HFFc6 (cell line): ENCODE data around the gene ZDHHC3. TPM values are rescaled to one million over a fixed set of nuclear protein-coding genes. Genes with fewer than 3 reads are reported as not detected.

Experiments used
- DNase-seq: peaks from one replicate; pipeline ENCODE4 v3.0.0-alpha.2; 2018
- H3K27ac Mint-ChIP-seq: 2 replicates; pipeline ENCODE4 v1.8.0; 2020; ENCODE audit warnings: mild to moderate bottlenecking, mixed read lengths
- H3K27me3 Mint-ChIP-seq: 2 replicates; pipeline ENCODE4 v1.8.0; 2021; ENCODE audit warnings: mild to moderate bottlenecking, moderate library complexity, mixed read lengths; ENCODE audit not compliant: insufficient read depth
- H3K36me3 Mint-ChIP-seq: 2 replicates; pipeline ENCODE4 v1.8.0; 2021; ENCODE audit warnings: low read depth, mixed read lengths
- H3K4me1 Mint-ChIP-seq: 2 replicates; pipeline ENCODE4 v1.8.0; 2020; ENCODE audit warnings: low read depth, mixed read lengths
- H3K4me3 Mint-ChIP-seq: 2 replicates; pipeline ENCODE4 v1.8.0; 2020; ENCODE audit warnings: mild to moderate bottlenecking, moderate library complexity, mixed read lengths
- H3K9me3 Mint-ChIP-seq: 2 replicates; pipeline ENCODE4 v1.8.0; 2020; ENCODE audit warnings: mild to moderate bottlenecking, mixed read lengths
- total RNA-seq, 6 experiments: library from RNA; stranded (reverse); fragmentation: NEBNext Ultra II Directional; extraction: Animal tissue kit (Norgen Biotek cat#: 25700); gene quantifications; 2 replicates in 1 of 6; 3 replicates in 5 of 6; pipeline ENCODE4 v1.2.3, GENCODE V29; 2021
- TF ChIP-seq, protein P1 (sequence below): fragments of 200-600 bp; sonication (generic); IDR thresholded peaks from 2 replicates; pipeline ENCODE4 v1.5.0; 2021; ENCODE audit warnings: antibody characterized with exemption, mild to moderate bottlenecking

ZDHHC3 gene
- total RNA-seq, 6 experiments from 2014 or later: 55.5 to 74.7 (median 64.4) TPM

DNA sequence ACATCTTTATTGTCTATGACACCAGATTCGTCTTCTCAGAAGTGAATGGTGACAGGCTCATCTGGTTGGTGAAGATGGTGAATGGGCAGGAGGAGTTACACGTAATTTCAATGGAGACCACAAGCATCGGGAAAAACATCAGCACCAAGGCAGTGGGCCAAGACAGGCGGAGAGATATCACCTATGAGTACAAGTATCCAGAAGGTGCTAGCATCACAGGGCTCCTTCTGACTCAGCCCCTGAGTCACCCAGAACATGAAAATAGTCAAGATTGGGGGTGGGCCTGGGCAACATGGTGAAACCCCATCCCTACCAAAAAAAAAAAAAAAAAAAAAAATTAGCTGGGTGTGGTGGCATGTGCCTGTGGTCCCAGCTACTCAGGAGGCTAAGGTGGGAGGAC, 69.0 kb downstream of the ZDHHC3 start:
- no peaks in the 10 kb centered on the region for H3K36me3 Mint-ChIP-seq
- peaks cover 31% of the 10 kb centered on the region for H3K27me3 Mint-ChIP-seq
- H3K9me3 Mint-ChIP-seq: peaks cover 29% of the 10 kb centered on the region
- peaks cover 15% of the 10 kb centered on the region for H3K4me1 Mint-ChIP-seq
- TF ChIP-seq, protein P1, sequence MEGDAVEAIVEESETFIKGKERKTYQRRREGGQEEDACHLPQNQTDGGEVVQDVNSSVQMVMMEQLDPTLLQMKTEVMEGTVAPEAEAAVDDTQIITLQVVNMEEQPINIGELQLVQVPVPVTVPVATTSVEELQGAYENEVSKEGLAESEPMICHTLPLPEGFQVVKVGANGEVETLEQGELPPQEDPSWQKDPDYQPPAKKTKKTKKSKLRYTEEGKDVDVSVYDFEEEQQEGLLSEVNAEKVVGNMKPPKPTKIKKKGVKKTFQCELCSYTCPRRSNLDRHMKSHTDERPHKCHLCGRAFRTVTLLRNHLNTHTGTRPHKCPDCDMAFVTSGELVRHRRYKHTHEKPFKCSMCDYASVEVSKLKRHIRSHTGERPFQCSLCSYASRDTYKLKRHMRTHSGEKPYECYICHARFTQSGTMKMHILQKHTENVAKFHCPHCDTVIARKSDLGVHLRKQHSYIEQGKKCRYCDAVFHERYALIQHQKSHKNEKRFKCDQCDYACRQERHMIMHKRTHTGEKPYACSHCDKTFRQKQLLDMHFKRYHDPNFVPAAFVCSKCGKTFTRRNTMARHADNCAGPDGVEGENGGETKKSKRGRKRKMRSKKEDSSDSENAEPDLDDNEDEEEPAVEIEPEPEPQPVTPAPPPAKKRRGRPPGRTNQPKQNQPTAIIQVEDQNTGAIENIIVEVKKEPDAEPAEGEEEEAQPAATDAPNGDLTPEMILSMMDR: no peak
- no peak for DNase-seq
- H3K4me3 Mint-ChIP-seq: no peak overlapping the region
- no peak overlapping the region for H3K27ac Mint-ChIP-seq

DNA sequence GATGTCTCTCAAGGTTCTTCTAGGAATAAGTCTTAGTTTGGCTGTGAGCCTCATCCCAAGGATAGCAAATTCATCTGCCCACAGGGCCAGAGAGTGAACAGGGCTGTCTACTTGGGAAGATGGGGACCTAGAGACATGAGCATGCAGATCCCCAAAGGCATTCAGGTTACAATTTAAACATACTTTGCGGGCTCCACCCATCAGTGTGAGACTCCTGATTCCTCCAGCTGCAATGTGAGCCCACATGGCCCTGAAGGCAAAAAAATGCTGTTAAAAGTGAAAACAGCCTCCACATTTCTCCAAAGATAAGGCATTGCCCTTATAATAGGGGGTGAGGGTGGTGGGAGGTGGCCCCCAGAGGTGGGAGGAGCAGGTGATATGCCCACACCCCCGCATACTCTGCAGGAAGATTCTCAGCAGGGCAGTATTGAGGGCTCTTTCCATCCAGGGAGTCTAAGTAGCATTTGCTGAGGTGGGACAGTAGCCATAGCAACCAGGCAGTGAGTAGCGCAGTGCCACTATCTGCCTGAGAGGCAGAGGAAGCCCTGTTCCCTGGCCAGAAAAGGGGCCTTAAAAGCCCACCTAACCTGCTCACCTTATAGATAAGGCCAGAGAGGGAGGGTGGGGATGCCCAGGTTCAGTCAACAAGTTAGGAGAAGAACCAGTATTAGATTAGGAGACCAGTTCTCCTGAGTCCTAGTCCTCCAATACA, 70.4 kb downstream of the ZDHHC3 start:
- no peaks in the 10 kb centered on the region for H3K36me3 Mint-ChIP-seq
- peaks cover 18% of the 10 kb centered on the region for H3K9me3 Mint-ChIP-seq
- H3K27ac Mint-ChIP-seq: no peak overlapping the region
- H3K4me1 Mint-ChIP-seq: peaks cover 15% of the 10 kb centered on the region
- peaks cover 30% of the 10 kb centered on the region for H3K27me3 Mint-ChIP-seq
- TF ChIP-seq, protein P1: no peak
- H3K4me3 Mint-ChIP-seq: no peak overlapping the region
- DNase-seq: no peak

DNA sequence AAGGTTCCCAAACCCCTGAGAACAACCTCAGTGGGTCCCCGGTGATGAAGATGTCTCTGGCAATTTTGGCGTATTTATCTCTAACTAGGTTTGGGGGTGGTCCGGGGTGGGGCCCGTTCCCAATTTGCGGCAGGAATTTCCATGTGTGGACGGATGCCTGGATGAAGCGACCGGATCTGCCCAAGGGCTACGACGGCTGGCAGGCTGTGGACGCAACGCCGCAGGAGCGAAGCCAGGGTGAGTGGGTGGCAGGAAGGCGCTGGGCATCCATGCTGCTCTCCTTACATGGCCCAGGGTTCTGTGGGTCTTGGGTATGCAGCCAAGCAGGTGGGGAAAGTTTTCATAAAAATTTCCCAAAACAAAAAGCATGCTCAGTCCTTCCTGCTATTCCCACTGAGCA, 72.2 kb downstream of the ZDHHC3 start:
- peaks cover 6% of the 10 kb centered on the region; the same call in 1 of the 2 replicates for H3K9me3 Mint-ChIP-seq
- no peak for DNase-seq
- no peak overlapping the region for H3K4me3 Mint-ChIP-seq
- no peaks in the 10 kb centered on the region for H3K36me3 Mint-ChIP-seq
- no peak overlapping the region for H3K27ac Mint-ChIP-seq
- peaks cover 15% of the 10 kb centered on the region for H3K4me1 Mint-ChIP-seq
- TF ChIP-seq, protein P1: no peak
- H3K27me3 Mint-ChIP-seq: peaks cover 26% of the 10 kb centered on the region

DNA sequence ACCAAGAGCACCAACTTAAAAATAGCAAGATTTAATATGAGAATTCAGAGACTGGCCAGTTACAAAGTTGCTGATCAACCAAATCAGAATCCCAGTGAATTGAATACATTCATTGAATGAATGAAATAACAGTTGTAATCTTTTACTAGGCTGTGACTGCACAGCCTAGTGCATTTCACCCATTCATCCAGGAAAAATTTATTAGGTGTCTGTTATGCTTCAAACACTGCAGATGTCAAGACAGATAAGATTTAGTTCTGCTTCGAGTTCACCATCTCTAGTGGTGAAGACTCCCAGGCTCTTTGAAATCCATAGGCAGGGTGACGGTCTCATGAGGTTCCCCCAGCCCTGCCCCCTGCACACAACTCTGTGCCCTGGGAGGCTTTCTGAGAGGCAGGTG, 72.7 kb downstream of the ZDHHC3 start:
- H3K9me3 Mint-ChIP-seq: peaks cover 4% of the 10 kb centered on the region; the same call in 1 of the 2 replicates
- peaks cover 21% of the 10 kb centered on the region for H3K27me3 Mint-ChIP-seq
- H3K4me1 Mint-ChIP-seq: peaks cover 15% of the 10 kb centered on the region
- no peak for DNase-seq
- no peak overlapping the region for H3K4me3 Mint-ChIP-seq
- H3K36me3 Mint-ChIP-seq: no peaks in the 10 kb centered on the region
- TF ChIP-seq, protein P1: no peak
- H3K27ac Mint-ChIP-seq: no peak overlapping the region

DNA sequence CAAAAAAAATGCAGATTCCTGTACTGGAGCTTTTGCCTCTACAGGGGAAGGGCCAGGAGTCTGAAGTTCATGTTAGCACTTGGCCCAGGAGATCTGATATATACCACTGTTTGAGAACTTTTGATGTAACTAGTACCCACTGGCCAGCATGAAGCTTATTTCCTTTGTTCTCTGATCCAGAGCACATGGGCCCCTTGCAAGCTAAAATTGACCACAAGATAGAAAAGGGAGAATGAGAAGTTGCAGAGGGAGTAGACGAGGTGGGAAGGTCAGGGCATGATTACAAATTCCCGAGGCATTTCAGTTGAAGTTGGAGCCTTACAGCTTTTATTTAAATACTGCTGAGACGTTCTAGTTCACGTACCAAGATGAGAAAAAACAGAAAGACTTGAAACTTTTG, 73.3 kb downstream of the ZDHHC3 start:
- Mint-ChIP-seq H3K4me3 (no peak overlapping the region), H3K27me3 (peaks cover 16% of the 10 kb centered on the region), H3K36me3 (no peaks in the 10 kb centered on the region), H3K9me3 (no peaks in the 10 kb centered on the region), H3K4me1 (peaks cover 15% of the 10 kb centered on the region), H3K27ac (no peak overlapping the region)
- no peak for DNase-seq
- TF ChIP-seq, protein P1: no peak
